Upper lobe of left lung (tissue), 4 donors: Measurements from ENCODE around the gene LMOD3.

ENCODE experiments used
- CTCF ChIP-seq, 6 experiments: fragments of 450-650 bp in 4 of 6; fragments of 200-600 bp in 2 of 6; sonication (generic) in 2 of 6; IDR thresholded peaks; one replicate each; pipeline ENCODE4 v1.5.1; 2016 to 2019; ENCODE audit warnings: antibody characterized with exemption in 6 of 6
- EP300 ChIP-seq, 4 donors: sonication (generic); formaldehyde crosslinking; IDR thresholded peaks; one replicate each; pipeline ENCODE4 v1.5.1; 2017; ENCODE audit warnings: antibody characterized with exemption in 4 of 4, control low read depth in 2 of 4
- POLR2A ChIP-seq, 4 donors: fragments of 450-650 bp; IDR thresholded peaks; one replicate each; pipeline ENCODE4 v1.5.1; 2016 to 2017; ENCODE audit warnings: antibody characterized with exemption in 4 of 4, mild to moderate bottlenecking in 2 of 4
- POLR2AphosphoS5 ChIP-seq, 2 donors: sonication (generic); formaldehyde crosslinking; IDR thresholded peaks; one replicate each; pipeline ENCODE4 v1.5.1; 2017; ENCODE audit warnings: antibody characterized with exemption in 2 of 2

GRCh38 chr3:69110941-69111546 is 11.4 kb downstream of the LMOD3 start:
- TF ChIP-seq CTCF (IDR thresholded peaks at IDR 0.05) (no peak), POLR2AphosphoS5 (IDR thresholded peaks at IDR 0.05) (no peak), POLR2A (IDR thresholded peaks at IDR 0.05) (no peak), EP300 (IDR thresholded peaks at IDR 0.05) (no peak)
